Effector CD8-positive, alpha-beta T cell (primary cell): Measurements from ENCODE around the gene NDRG2.
"Not testable (repeated sequence)": the region's sequence is repeated elsewhere in the genome, so short reads cannot be mapped to it uniquely, and the experiment has no call there.

ENCODE experiments used
- DNase-seq: peaks from one replicate; lab custom pipeline; 2025; lab: John Stamatoyannopoulos, UW

The NDRG2 gene

DNA sequence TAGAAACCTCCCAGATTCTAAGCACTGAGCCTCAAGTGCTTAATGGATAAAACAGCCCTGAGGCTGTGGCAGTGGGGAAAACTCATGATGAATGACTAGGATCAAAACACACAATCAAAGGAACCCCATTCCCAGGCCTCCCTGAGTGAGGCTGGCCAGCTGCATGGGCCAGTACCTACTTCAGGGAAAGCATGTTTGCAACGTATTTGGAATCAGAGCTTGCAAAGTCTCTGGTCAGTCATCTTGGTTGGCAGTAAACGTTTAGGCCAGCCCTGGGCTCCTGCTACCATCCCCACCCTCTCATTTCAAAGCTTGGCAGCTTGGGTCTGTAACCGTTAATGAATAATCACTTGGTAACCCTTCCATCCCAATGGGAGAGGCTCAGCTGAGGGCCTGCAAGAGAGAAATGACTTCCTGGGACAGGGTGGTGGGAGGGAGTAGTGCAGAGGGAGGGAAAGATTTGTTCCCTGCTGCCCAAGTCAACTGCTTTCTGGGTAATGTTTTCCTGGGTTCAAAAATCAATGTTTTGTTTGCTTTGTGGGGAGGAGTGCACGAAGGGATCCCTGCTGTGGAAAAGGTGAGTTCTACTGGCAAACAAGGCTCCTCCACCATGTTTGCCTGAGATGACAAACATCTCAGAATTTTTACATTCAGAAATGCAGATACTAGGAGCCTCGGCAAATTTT, 30.7 kb upstream of the NDRG2 start:
- no peak for DNase-seq

DNA sequence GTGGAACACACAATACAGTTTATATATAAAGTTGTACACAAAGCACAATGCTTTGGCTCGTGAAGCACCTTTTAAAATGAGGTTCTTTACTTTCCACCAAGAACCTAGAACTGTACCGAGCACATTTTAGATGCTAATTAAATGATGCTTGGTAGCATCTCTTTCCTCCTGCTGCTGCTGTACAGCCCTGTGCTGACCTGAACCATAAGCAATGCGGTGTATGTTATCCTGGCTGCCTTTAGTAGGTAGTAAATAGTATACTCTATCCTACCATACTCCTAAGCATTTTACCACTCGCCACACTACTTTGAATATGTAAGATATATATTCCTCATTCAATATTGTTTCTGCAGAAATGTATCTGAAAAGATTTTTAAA, 29.9 kb upstream of the NDRG2 start:
- no peak for DNase-seq

DNA sequence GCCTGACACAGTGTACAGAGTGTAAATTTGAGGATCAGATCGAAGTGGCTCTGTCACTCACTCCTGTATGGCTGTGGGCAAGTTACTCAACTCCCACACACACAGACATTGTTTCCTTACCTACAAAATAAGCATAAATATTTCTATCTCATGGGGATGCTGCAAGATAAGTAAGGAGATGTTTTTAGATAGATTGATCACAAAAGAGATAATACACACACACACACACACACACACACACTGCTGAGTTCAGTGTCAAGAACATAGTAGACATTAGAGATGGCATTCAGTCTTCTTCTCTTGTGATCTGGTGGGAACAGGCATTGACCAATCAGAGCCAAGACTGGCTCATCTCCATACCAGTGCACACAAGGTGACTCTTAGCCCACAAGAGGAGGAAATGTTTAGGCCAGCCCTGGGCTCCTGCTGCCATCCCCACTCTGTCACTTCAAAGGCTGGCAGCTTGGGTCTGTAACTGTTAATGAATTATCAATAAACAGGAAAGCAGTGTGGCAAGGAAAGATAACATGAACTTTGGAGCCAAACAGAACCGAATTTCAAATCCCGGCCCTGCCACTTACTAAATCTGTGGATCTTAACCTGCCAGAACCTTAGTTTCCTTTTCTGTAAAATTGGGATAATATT, 29.4 kb upstream of the NDRG2 start:
- no peak for DNase-seq

- DNase-seq, result no peak
These were observed 28.6 kb upstream of the NDRG2 start for GRCh38 chr14:21053184-21054122.

GRCh38 chr14:21050597-21050996, 25.7 kb upstream of the NDRG2 start:
- DNase-seq, result no peak

GRCh38 chr14:21049271-21049673, 24.4 kb upstream of the NDRG2 start:
- DNase-seq, result no peak

- DNase-seq, result no peak
These were observed 23.8 kb upstream of the NDRG2 start for GRCh38 chr14:21048638-21049037.

GRCh38 chr14:21047378-21047781, 22.5 kb upstream of the NDRG2 start:
- DNase-seq, result no peak

DNA sequence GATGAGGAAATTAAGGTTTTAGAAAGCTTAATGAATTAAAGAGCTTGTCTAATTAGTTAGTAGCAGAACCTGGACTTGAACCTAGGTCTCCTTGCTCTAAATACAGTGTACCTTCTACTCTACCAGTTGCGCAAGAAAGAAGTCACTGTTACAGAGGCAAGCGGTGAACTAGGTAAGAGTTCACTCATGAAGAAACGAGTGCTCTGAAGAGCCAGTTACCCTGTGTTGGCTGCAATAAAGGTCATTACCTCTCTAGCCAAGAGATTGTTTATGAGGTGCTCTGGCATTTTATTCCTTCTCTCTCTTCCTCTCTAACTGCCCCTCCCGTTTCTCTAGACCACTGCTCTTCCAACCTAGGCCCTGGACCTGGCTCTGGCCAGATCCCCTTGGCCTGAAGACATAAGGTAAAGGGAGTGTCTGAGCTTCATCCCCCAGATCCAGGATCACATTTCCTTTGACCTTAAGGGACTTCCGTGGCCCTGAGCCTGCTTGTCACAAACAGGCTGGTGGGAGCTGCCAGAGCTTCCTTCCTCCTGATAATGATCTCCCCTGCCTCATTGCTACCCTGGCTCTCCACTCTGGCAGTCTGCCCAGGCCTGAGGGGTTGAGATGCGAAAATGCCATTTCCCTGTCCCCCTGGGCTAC, 19.2 kb upstream of the NDRG2 start:
- DNase-seq, result no peak

- no peak for DNase-seq
These were observed 18.6 kb upstream of the NDRG2 start for GRCh38 chr14:21043387-21043973.

DNA sequence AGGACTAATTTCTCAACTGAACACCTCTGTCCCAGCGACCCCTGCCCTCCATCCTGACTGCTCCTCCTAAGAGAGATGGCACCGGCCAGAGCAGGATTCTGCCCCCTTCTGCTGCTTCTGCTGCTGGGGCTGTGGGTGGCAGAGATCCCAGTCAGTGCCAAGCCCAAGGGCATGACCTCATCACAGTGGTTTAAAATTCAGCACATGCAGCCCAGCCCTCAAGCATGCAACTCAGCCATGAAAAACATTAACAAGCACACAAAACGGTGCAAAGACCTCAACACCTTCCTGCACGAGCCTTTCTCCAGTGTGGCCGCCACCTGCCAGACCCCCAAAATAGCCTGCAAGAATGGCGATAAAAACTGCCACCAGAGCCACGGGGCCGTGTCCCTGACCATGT, 18.1 kb upstream of the NDRG2 start:
- DNase-seq, result no peak

- no peak for DNase-seq
These were observed 17.0 kb upstream of the NDRG2 start, which contains the start of gene RNASE7 for GRCh38 chr14:21041676-21042433. TSS of gene RNASE7 (plus strand) at chr14:21042362. CDS start at chr14:21042993, 631 bp downstream.

GRCh38 chr14:21040941-21041340, 16.1 kb upstream of the NDRG2 start:
- DNase-seq, result not testable (repeated sequence)

DNA sequence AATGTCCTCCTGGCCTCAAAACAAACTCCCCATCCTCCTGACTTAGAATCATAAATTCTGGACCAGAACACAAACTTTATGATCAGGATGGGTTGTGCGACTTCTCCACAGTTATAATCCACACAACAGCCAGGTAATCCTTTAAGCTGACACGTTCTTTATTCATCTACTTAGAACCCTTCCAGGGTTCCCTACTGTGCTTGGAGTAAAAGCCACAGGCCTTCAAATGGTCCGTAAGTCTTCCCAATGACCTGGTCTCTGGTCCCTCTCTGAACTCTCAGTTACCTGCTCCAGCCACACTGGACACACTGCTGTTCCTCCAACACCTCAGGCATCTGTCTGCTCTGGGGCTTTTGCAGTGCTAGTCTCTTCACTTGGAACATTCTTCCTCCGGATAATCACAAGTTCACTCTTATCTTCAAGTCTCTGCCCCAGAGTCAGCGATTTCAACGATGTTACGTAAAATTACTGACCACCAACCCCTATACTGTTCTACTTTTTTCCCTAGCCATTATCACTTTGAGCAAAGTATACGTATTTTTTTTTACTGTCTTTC, 15.6 kb upstream of the NDRG2 start:
- no peak for DNase-seq

DNA sequence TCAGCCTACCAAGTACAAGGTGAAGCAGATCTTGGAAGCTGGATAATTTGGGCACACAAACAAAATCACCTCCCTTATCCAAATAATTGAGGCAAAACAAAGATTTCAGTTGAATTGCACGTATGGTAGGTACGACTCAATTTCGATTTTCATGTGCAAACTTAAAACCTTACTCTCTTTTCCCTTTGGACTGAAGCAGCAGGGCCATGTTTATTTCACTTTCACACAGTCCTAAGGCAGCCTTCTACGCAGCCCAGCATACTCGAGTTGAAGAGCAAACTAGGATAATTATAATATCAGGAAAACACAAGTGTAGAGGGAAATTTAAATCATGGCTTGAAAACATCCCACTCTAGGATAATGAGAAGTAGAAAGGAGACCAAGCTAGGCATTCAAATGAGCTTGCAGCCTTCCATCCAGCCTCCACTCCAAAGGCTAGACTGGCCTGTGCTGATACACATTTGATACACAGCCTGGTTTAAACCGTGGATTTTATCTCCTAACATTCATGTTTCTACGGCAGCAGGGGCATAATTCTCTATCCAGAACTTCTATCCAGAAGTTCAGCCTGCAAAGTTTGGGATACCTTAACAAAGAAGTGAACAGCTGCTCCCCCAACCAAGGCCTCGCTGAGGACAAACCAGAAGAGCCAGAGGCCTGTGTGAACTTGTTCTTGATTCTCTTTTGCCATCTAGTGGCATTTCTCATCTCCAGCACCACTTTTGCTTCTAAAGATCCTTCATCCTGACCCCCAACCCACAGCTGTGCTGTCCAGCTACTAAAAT, 14.9 kb upstream of the NDRG2 start:
- DNase-seq, result peak; percentile 4

DNA sequence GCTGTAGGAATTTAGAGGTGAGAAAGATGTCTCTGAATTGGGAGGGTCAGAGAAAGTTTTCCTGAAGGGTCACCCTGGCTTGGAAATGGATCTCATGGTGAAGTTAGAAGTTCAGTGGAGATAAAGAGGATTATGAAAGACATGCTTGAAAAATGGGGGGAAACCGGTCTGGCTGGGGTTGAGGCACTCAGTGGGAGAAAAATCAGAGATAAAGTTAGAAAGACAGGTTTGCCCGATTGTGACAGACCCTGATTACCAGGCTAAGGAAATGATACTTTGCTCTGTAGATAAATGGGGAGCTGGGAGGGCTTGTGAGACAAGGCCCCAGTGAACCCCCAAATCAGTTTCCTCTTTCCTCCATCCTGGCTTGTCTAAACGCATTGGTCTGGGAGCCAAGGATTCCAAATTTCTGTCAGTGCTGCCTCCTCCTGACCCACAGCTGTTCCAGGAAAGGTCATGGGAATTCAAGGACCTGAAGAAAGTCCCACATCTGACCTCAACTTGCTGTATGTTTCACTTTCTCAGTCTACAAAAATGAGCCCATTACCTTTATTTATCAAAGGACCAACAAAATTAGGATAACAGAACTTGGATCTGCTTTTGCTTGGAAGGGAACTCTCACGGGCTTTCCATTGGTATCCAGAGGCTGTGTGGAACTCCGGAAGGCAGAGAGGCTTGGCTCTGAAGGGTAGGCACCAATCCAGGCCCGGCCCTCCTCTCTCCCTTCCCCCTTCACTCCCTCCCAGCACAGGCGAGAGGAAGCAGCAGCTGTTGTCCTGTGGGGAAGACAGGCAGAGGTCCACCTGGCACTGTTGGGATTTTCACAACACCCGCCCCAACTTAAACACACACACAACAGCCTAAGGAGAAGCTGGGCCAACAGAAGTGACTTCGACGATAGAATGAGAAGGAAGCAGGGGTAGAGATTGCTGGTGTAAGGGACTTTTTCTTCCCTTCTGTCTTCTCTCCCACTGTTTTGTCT, 13.9 kb upstream of the NDRG2 start:
- DNase-seq, result no peak

DNA sequence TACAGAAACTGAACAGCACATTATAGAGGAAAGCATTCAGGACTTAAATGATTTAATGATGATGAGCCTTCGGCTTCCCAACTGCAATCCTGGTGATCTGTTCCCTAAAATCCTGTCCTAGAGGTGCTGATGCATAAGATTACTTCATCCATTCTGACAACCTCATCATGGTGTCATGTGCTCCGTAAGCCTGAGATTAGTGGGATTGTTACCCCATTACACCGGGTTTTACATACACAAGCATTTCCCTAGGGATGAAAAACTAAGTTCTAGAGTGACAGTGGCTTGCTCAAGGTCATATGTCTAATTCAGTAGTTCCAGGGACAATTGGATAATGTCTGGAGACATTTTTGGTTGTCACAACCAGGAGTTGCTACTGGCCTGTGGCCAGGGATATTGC, 12.3 kb upstream of the NDRG2 start:
- no peak for DNase-seq

DNA sequence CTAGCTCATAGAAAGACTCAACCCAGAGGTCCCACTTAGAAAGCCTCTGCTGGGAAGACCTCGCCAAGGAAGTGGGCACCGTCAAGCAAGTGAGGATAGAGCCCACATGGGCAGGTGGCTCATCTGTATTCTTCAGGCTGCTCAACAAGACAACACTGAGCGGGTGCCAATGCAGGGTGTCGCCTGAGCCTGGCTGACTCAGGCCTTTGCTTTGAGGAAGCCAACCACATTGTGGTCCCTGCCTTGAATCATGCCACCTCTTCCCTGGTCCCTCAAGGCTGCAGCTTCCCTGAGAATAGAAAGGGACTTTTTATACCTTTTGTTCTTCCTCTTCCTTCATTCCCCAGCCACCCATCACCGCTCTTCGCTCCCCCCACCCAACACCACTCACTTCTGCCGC, 11.9 kb upstream of the NDRG2 start:
- DNase-seq, result no peak

DNA sequence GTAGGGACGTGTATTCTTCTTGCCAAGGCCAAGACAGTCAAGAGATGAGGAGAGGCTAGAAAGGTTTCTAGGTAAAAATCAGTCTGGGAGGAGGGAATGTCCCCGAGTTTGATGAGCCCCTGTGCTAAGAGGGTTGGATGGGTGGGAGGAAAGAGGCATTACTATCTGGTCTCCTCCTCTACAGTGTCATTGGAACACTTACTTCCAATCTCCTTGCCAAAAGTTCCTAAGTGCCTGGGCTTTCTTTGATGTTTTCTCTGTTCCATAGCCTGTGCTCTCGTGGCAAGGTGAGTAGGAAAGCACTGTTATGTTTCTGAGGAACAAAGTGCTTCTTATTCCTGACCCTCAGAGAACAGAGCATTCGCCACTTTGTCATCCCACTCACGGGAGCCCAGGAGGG, 9.8 kb upstream of the NDRG2 start, which contains the start of gene RNASE13:
Gene RNASE13 (minus strand): TSS at position 101 of the 400 bp plus-strand sequence. CDS start 519 bp downstream, outside the sequence.
- DNase-seq, result no peak
